GM12892 (cell line): ENCODE measurements around the gene FLT1.

Experiments used
- POLR2A ChIP-seq: IDR thresholded peaks from 2 replicates; pipeline ENCODE4 v1.6.1; 2011; ENCODE audit warnings: low read depth, low read length, control low read depth
- POLR2AphosphoS5 ChIP-seq: IDR thresholded peaks from 2 replicates; pipeline ENCODE4 v1.6.1; 2011; ENCODE audit warnings: low read depth, low read length, control low read depth
- TAF1 ChIP-seq: IDR thresholded peaks from 2 replicates; pipeline ENCODE4 v1.6.1; 2011; ENCODE audit warnings: low read depth, mild to moderate bottlenecking, control low read depth, low read length, borderline replicate concordance

DNA sequence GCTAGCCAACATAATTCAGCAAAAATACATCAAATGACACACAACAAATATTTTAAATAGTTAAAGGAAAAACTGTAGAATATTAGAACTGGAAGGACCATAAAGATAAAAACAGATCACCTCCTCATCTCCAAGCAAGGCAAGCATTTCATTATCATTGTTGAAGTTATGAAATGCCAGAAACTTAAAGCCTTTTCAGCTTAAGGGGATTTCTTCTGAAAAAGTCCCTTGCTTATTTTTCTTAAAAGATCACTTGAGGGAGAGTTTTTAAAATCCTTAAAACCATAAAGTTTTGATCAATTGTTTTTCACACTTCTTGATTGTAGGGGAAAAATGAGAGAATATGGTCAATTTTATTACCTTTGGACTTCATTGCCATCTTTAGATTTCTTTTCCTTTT is 37.4 kb downstream of the FLT1 start:
- no peak for TF ChIP-seq POLR2A
- no peak for TF ChIP-seq POLR2AphosphoS5
- no peak for TF ChIP-seq TAF1
